Ammon's horn (tissue), 1 donor: ENCODE results near the gene TRIM27.
"Not testable (repeated sequence)": the region's sequence is repeated elsewhere in the genome, so short reads cannot be mapped to it uniquely, and the experiment has no call there.

Experiments
- DNase-seq: peaks from one replicate; pipeline ENCODE4 v3.0.0-alpha.2; 2016; ENCODE audit warnings: low spot score

The TRIM27 gene

GRCh38 chr6:28923318-28924102, at the start of gene TRIM27:
Gene TRIM27 (minus strand): TSS chr6:28923985. CDS start chr6:28923632, 353 bp downstream.
- peak; percentile 92 for DNase-seq

GRCh38 chr6:28970056-28970455, 46.3 kb upstream of the TRIM27 start:
- not testable (repeated sequence) for DNase-seq

- no peak for DNase-seq
Measured at GRCh38 chr6:28969129-28969528, 45.3 kb upstream of the TRIM27 start.

GRCh38 chr6:28968476-28968875, 44.7 kb upstream of the TRIM27 start:
- no peak for DNase-seq

GRCh38 chr6:28965706-28966105, 41.9 kb upstream of the TRIM27 start:
- no peak for DNase-seq

- no peak for DNase-seq
Measured at GRCh38 chr6:28960846-28961500, 37.2 kb upstream of the TRIM27 start.

- DNase-seq: not testable (repeated sequence)
Measured at GRCh38 chr6:28958561-28959243, 34.9 kb upstream of the TRIM27 start.

- DNase-seq: not testable (repeated sequence)
Measured at GRCh38 chr6:28957795-28958314, 34.1 kb upstream of the TRIM27 start.

GRCh38 chr6:28956331-28956730, 32.5 kb upstream of the TRIM27 start:
- DNase-seq: no peak

GRCh38 chr6:28953585-28954258, 29.9 kb upstream of the TRIM27 start:
- DNase-seq: no peak

GRCh38 chr6:28953039-28953584, 29.3 kb upstream of the TRIM27 start:
- peak; percentile 48 for DNase-seq

- not testable (repeated sequence) for DNase-seq
Measured at GRCh38 chr6:28949656-28950195, 25.9 kb upstream of the TRIM27 start.

- DNase-seq: no peak
Measured at GRCh38 chr6:28948782-28949486, 25.1 kb upstream of the TRIM27 start.

GRCh38 chr6:28947831-28948270, 24.1 kb upstream of the TRIM27 start:
- no peak for DNase-seq

GRCh38 chr6:28947067-28947765, 23.4 kb upstream of the TRIM27 start:
- no peak for DNase-seq

GRCh38 chr6:28945349-28945748, 21.6 kb upstream of the TRIM27 start:
- DNase-seq: no peak

GRCh38 chr6:28944412-28944865, 20.7 kb upstream of the TRIM27 start:
- DNase-seq: peak; percentile 81

GRCh38 chr6:28943557-28944411, 20.0 kb upstream of the TRIM27 start:
- peak; percentile 86 for DNase-seq

GRCh38 chr6:28943223-28943556, 19.4 kb upstream of the TRIM27 start:
- no peak for DNase-seq
